HEK293T (cell line): Measurements from ENCODE around the gene LTO1.

Experiments
- FOXA1 ChIP-seq: fragments of 450-650 bp; IDR thresholded peaks from 2 replicates; pipeline ENCODE4 v1.6.1; 2016; ENCODE audit warnings: mild to moderate bottlenecking
- HDGF ChIP-seq: fragments of 450-650 bp; IDR thresholded peaks from 2 replicates; pipeline ENCODE4 v1.6.1; 2017; ENCODE audit warnings: antibody characterized with exemption, borderline replicate concordance
- LEF1 ChIP-seq: fragments of 450-650 bp; IDR thresholded peaks from 2 replicates; pipeline ENCODE4 v1.6.1; 2017; ENCODE audit warnings: mild to moderate bottlenecking, borderline replicate concordance
- SUZ12 ChIP-seq: fragments of 450-650 bp; IDR thresholded peaks from 2 replicates; pipeline ENCODE4 v1.6.1; 2016; ENCODE audit warnings: mild to moderate bottlenecking

- TF ChIP-seq SUZ12 (no peak), HDGF (no peak), FOXA1 (no peak), LEF1 (no peak)
These were observed 28.3 kb upstream of the LTO1 start for GRCh38 chr11:69703453-69703767.
